Gastrocnemius medialis (tissue), 4 donors: ENCODE measurements around the gene GPR148. TPM values are rescaled to one million over a fixed set of nuclear protein-coding genes. Genes with fewer than 3 reads are reported as not detected.

Experiments
- ATAC-seq, 2 donors: fragments of 150-250 bp; one replicate each; pipeline ENCODE4 v1.9.1; 2016
- DNase-seq, 2 donors: peaks; one replicate each; pipeline ENCODE4 v3.0.0-alpha.2; 2019
- H3K27ac ChIP-seq, 4 donors: fragments of 200-600 bp; sonication (generic); 1 replicate in 1 of 4; 2 replicates in 3 of 4; pipeline ENCODE4 v1.5.1; 2016 to 2018; ENCODE audit warnings: mild to moderate bottlenecking in 2 of 4, moderate library complexity in 1 of 4
- H3K27me3 ChIP-seq, 3 donors: fragments of 200-600 bp; sonication (generic) in 2 of 3; 1 replicate in 1 of 3; 2 replicates in 2 of 3; pipeline versions ENCODE4 v1.5.1 to v1.6.0; 2016 to 2019; ENCODE audit warnings: mild to moderate bottlenecking in 1 of 3, moderate library complexity in 1 of 3
- H3K36me3 ChIP-seq, 2 donors: fragments of 200-600 bp; sonication (generic) in 1 of 2; one replicate each; pipeline ENCODE4 v1.5.1; 2017 to 2018
- H3K4me1 ChIP-seq, 2 donors: fragments of 200-600 bp; sonication (generic) in 1 of 2; one replicate each; pipeline ENCODE4 v1.5.1; 2016 to 2017; ENCODE audit warnings: mild to moderate bottlenecking in 2 of 2
- H3K4me3 ChIP-seq, 4 donors: fragments of 200-600 bp; sonication (generic) in 3 of 4; 1 replicate in 1 of 4; 2 replicates in 3 of 4; pipeline ENCODE4 v1.5.1; 2016 to 2019; ENCODE audit warnings: mild to moderate bottlenecking in 2 of 4
- H3K9me3 ChIP-seq, 3 donors: fragments of 200-600 bp; sonication (generic) in 2 of 3; 1 replicate in 1 of 3; 2 replicates in 2 of 3; pipeline ENCODE4 v1.5.1; 2016 to 2019
- CTCF ChIP-seq, 5 experiments: fragments of 450-650 bp in 3 of 5; fragments of 200-600 bp in 2 of 5; sonication (generic) in 2 of 5; IDR thresholded peaks in 4 of 5; conservative IDR thresholded peaks in 1 of 5; 1 replicate in 4 of 5; 2 replicates in 1 of 5; pipeline ENCODE4 v1.5.1; 2016 to 2019; ENCODE audit warnings: antibody characterized with exemption in 5 of 5, mild to moderate bottlenecking in 3 of 5, moderate library complexity in 3 of 5
- POLR2A ChIP-seq, 2 donors: fragments of 450-650 bp; IDR thresholded peaks; one replicate each; pipeline ENCODE4 v1.6.1; 2017; ENCODE audit warnings: antibody characterized with exemption in 2 of 2, mild to moderate bottlenecking in 2 of 2, moderate library complexity in 2 of 2
- in situ Hi-C, 4 donors: fragments of 200-750 bp; cut with MboI; loops; one replicate each; pipeline versions ENCODE4 v1.15.0 to v1.8.0; 2017; ENCODE audit warnings: low sequenced_read_pairs in 4 of 4
- intact Hi-C: fragments of 100-400 bp; cut with DNase I; formaldehyde crosslinking; loops from one replicate; pipeline ENCODE4 v1.15.1; 2023; ENCODE audit warnings: low total_unique reads
- total RNA-seq, 4 donors: library from RNA; depleted of rRNA; stranded (reverse); fragments of >200 nt; gene quantifications; one replicate each; pipeline versions ENCODE4 v1.1.0 to v1.2.3, GENCODE V29; 2016

Gene GPR148
- total RNA-seq, 4 donors from 2014 or later = not detected

GRCh38 chr2:130760754-130761751, 32.2 kb downstream of the GPR148 start:
- no peaks in the 10 kb centered on the region for H3K4me1 ChIP-seq
- H3K36me3 ChIP-seq = no peaks in the 10 kb centered on the region
- ATAC-seq = no peak
- no peak overlapping the region for H3K4me3 ChIP-seq
- in situ Hi-C loops (no loop called here), intact Hi-C loops (no loop called here)
- TF ChIP-seq CTCF (IDR thresholded peaks at IDR 0.05 in 4 of 5, conservative IDR thresholded peaks at IDR 0.05 in 1 of 5) (no peak), POLR2A (IDR thresholded peaks at IDR 0.05) (no peak)
- DNase-seq = no peak
- H3K27me3 ChIP-seq = peaks cover 13 to 16% (median 15%) of the 10 kb centered on the region in 3 donors
- no peaks in the 10 kb centered on the region for H3K9me3 ChIP-seq
- H3K27ac ChIP-seq = no peak overlapping the region

- in situ Hi-C loops = no loop called here
- intact Hi-C loops = no loop called here
- ATAC-seq (no peak), DNase-seq (no peak)
- no peaks in the 10 kb centered on the region for H3K9me3 ChIP-seq
- H3K4me3 ChIP-seq = no peak overlapping the region
- peaks cover 2 to 5% (median 5%) of the 10 kb centered on the region in 3 donors for H3K27me3 ChIP-seq
- H3K27ac ChIP-seq = no peak overlapping the region
- TF ChIP-seq CTCF (IDR thresholded peaks at IDR 0.05 in 4 of 5, conservative IDR thresholded peaks at IDR 0.05 in 1 of 5) (no peak), POLR2A (IDR thresholded peaks at IDR 0.05) (no peak)
- H3K36me3 ChIP-seq = no peaks in the 10 kb centered on the region
- no peaks in the 10 kb centered on the region for H3K4me1 ChIP-seq
Observed at GRCh38 chr2:130762031-130762909, 33.4 kb downstream of the GPR148 start.

- TF ChIP-seq POLR2A (IDR thresholded peaks at IDR 0.05) (no peak), CTCF (IDR thresholded peaks at IDR 0.05 in 4 of 5, conservative IDR thresholded peaks at IDR 0.05 in 1 of 5) (no peak)
- ATAC-seq (no peak), DNase-seq (no peak)
- H3K27ac ChIP-seq = no peak overlapping the region
- H3K27me3 ChIP-seq = peaks cover 0 to 3% (median 0%) of the 10 kb centered on the region in 3 donors
- H3K9me3 ChIP-seq = no peaks in the 10 kb centered on the region
- intact Hi-C loops (no loop called here), in situ Hi-C loops (no loop called here)
- H3K4me3 ChIP-seq = no peak overlapping the region
- no peaks in the 10 kb centered on the region for H3K4me1 ChIP-seq
- H3K36me3 ChIP-seq = no peaks in the 10 kb centered on the region
Observed at GRCh38 chr2:130762910-130763385, 34.1 kb downstream of the GPR148 start.

- ATAC-seq (no peak), DNase-seq (no peak)
- Histone ChIP-seq H3K9me3 (no peaks in the 10 kb centered on the region), H3K4me3 (no peak overlapping the region), H3K27me3 (no peaks in the 10 kb centered on the region), H3K4me1 (no peaks in the 10 kb centered on the region), H3K27ac (no peak overlapping the region), H3K36me3 (no peaks in the 10 kb centered on the region)
- intact Hi-C loops (no loop called here), in situ Hi-C loops (no loop called here)
- TF ChIP-seq CTCF (IDR thresholded peaks at IDR 0.05 in 4 of 5, conservative IDR thresholded peaks at IDR 0.05 in 1 of 5) (no peak), POLR2A (IDR thresholded peaks at IDR 0.05) (no peak)
Observed at GRCh38 chr2:130763405-130763804, 34.5 kb downstream of the GPR148 start.
